GM21447 (cell line): ENCODE results near the gene IDUA.
A peak's percentile ranks its signal among the peaks of the same experiment; 100 is the strongest.

Experiments
- ATAC-seq: cut with Tn5 transposase; IDR thresholded peaks from one replicate; pipeline ENCODE4 v1.9.1; 2021; ENCODE audit not compliant: unreplicated experiment

Gene IDUA

GRCh38 chr4:985123-985830, 1.6 kb upstream of the IDUA start:
- ATAC-seq, result no peak

GRCh38 chr4:986428-986878, 391 bp upstream of the IDUA start:
- ATAC-seq, result peak; percentile 17

GRCh38 chr4:987624-988513, 1.0 kb downstream of the IDUA start:
- ATAC-seq, result no peak

GRCh38 chr4:988726-989721, 2.2 kb downstream of the IDUA start:
- no peak for ATAC-seq

GRCh38 chr4:989722-990471, 3.1 kb downstream of the IDUA start:
- no peak for ATAC-seq

- no peak for ATAC-seq
Observed at GRCh38 chr4:990746-991367, 4.0 kb downstream of the IDUA start.

- no peak for ATAC-seq
Observed at GRCh38 chr4:991451-992296, 4.8 kb downstream of the IDUA start.

GRCh38 chr4:992297-993110, 5.7 kb downstream of the IDUA start:
- ATAC-seq, result no peak

- no peak for ATAC-seq
Observed at GRCh38 chr4:993111-994029, 6.5 kb downstream of the IDUA start, which contains the start of gene SLC26A1. SLC26A1 (minus strand) TSS chr4:993404; CDS start chr4:991703, 1,701 bp downstream.

GRCh38 chr4:995311-996026, 8.6 kb downstream of the IDUA start:
- no peak for ATAC-seq

GRCh38 chr4:996030-996996, 9.5 kb downstream of the IDUA start:
- no peak for ATAC-seq

GRCh38 chr4:996997-997374, 10.1 kb downstream of the IDUA start:
- no peak for ATAC-seq

- no peak for ATAC-seq
Observed at GRCh38 chr4:997375-998071, 10.7 kb downstream of the IDUA start.

GRCh38 chr4:998096-998691, 11.3 kb downstream of the IDUA start:
- ATAC-seq, result no peak
